Activated CD4-positive, alpha-beta T cell treated with anti-CD3 and anti-CD28 coated beads for 48 hours (primary cell): ENCODE measurements around the gene FBXO47.

Source experiments
- DNase-seq: peaks from one replicate; pipeline ENCODE4 v3.0.0-alpha.2; 2020

The FBXO47 gene

GRCh38 chr17:38899421-38899820 lies 67.8 kb downstream of the FBXO47 start:
- DNase-seq, result no peak

DNA sequence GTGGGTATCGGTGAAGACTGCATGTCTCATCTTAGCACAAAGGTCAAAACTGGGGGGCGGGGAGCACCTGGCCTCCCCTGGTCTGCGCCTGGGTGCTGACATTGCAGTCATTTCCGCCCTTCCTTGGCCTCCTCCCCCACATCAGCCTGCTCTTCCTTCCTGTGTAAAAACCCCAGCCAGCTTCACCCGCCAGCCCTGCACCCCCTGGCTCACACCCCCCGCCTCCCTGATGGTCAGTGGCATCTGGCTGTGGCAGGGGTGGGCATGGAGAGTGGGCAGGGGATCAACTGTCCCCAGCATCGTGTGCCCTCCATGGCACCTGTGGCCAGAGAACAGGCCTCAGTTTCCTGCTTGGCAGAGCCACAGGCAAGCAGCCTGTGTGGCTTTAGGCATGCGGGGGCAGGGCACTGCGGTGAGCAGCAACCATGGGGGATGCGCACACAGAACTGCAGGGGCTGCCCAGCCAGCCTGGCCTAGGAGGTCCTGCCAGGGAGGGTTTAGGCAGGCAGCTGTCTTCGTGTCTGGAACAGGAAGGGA lies 68.3 kb downstream of the FBXO47 start:
- peak; percentile 93 for DNase-seq

GRCh38 chr17:38898291-38898679 lies 68.9 kb downstream of the FBXO47 start:
- DNase-seq, result peak; percentile 51

GRCh38 chr17:38897671-38898290 lies 69.4 kb downstream of the FBXO47 start:
- no peak for DNase-seq

GRCh38 chr17:38897176-38897575 lies 70.0 kb downstream of the FBXO47 start:
- DNase-seq, result no peak

- no peak for DNase-seq
These were observed 70.8 kb downstream of the FBXO47 start for GRCh38 chr17:38896346-38896954.

- DNase-seq, result no peak
These were observed 72.9 kb downstream of the FBXO47 start for GRCh38 chr17:38894276-38894675.

DNA sequence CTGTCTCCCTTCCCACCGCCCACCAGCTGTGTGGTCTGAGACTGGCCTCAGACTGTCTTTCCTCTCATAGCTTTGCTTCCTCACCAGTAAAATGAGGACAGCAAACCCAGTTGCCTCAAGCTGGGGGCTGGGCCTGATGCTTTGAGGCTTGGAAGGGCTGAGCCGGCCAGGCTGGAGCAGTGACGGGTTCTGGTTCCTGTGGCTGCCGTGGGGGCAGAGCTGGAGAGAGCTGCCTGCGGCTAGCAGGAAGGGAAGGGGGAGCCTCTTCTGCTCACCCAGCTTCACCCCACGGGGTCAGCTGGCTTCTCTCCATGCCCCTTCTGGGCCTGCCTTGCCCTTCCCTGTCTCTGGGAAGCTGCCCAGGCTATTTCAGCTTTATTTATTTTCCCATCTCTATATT lies 73.6 kb downstream of the FBXO47 start:
- peak; percentile 51 for DNase-seq

DNA sequence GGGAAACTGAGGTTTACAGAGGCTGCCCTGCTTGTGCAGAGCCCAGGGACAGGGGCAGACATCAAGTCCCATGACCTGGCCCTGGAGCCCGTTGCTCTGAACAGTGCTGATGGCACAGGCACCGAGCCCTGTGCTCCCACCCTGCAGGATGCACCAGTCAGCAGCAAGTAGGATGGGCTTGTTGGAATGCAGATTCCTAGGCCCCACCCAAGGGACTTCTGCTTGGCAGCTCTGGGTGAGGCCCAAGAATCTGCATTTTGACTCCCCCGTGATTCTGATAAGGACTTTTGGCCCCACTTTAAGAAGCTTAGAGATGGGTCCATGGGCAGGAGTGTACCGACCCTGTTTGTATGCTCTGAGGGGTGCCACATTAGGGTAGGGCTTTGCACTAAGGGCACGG lies 74.1 kb downstream of the FBXO47 start:
- DNase-seq, result no peak

DNA sequence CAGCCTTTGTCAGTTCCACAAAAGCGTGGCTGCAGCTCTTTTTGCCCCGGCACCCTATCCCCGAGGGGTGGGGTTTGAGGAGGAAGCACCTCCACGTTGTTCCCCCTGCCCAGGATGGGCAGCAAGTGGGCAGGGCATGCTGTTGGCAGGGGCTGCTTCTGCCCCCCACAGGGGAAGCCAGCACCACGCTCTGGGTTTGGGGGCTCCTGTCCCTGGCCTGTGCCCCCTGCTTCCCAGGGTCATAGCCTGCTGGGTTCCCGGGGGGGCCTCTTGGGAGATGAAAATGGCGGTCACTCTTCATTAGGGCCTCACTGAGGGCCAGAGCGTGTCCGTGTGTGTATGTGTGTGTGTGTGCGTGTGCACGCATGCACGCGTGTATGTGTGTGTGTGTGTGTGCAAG lies 74.6 kb downstream of the FBXO47 start:
- no peak for DNase-seq

DNA sequence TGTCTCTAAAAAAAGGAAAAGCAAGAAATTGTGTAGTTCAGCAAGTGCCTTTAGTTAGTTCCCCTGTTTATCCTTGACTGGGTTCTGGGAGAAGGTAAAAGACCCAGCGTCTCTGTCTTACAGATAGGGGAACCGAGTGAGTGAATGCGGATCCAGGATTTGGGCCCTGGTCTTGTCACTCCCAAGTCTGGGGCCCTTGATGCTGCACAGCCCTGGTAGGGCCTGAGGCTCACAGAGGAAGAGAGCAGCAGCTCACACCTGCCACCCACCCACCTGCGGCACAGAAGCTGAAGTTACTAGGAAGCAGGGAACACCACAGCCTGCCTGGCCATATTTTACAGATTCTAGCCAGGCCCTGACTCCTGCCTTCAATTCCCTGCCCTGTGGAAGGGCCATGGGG lies 75.1 kb downstream of the FBXO47 start:
- no peak for DNase-seq

DNA sequence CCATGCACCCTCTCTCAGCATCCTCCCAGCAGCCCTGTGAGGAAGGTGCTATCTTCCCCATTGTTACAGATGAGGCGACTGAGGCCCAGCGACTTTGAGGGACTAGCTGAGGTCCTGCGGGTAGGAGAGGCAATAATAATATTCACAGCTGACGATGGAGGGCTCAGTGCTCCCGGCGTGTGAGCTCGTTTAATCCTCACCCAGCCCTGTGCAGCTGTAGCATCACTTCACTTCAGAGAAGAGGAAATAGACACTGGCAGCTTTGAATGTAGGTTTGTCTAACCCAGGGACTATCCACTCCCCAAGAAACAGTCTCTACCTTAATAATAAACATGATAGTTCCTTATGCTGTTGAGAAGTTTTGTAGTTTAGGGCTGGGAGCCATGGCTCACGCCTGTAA lies 75.8 kb downstream of the FBXO47 start:
- DNase-seq, result no peak

- no peak for DNase-seq
These were observed 76.8 kb downstream of the FBXO47 start for GRCh38 chr17:38890410-38890746.

- DNase-seq, result no peak
These were observed 77.3 kb downstream of the FBXO47 start for GRCh38 chr17:38889745-38890409.

DNA sequence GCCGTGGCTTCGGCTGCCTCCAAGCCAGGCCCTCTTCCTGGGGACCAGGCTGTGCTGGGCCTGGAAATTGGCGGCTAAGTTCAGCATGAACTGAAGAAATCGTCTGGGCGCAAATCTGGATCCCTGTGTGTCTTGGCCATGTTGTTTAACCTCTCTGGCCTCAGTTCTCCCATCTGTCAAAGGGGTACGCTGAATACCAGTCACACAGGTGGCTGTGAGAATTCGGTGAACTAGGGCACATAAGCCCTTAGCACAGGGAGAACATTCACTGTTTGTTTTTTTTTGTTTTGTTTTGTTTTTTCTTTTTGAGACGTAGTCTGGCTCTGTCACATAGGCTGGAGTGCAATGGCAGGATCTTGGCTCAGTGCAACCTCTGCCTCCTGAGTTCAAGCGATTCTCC lies 78.4 kb downstream of the FBXO47 start:
- DNase-seq, result no peak

DNA sequence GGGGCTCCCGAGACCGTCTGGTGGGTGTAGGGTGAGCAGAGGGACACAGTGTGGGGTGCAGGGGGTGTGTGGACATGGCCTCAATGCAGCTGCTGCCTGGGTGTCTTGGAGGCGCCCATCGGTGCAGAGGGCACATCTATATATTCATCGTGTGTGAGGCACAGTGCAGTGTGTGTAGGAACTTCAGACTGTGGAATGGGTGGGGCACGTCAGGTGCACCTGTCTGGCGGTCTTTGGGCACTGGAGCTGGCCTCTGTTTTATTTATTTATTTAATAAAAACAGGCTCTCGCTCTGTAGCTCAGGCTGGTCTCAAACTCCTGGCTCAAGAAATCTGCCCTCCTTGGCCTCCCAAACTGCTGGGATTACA lies 80.6 kb downstream of the FBXO47 start:
- DNase-seq, result no peak
